SJSA1 (cell line): ENCODE data around the gene IRS1. TPM values are rescaled to one million over a fixed set of nuclear protein-coding genes. Genes with fewer than 3 reads are reported as not detected.
A peak's percentile ranks its signal among the peaks of the same experiment; 100 is the strongest.

Experiments used
- DNase-seq, 2 experiments: peaks; one replicate each; pipeline ENCODE4 v3.0.0-alpha.2; 2015 to 2020; ENCODE audit warnings: low spot score in 2 of 2, low read depth in 1 of 2
- H3K27ac ChIP-seq: fragments of 250-450 bp; sonication (Bioruptor Pico); 2 replicates; pipeline ENCODE4 v1.5.1; 2020; ENCODE audit warnings: mild to moderate bottlenecking, moderate library complexity
- H3K27me3 ChIP-seq: fragments of 250-450 bp; sonication (Bioruptor Pico); replicated peaks from 2 replicates; pipeline ENCODE4 v1.5.1; 2020; ENCODE audit warnings: mild to moderate bottlenecking, moderate library complexity
- H3K36me3 ChIP-seq: fragments of 250-450 bp; sonication (Bioruptor Pico); 2 replicates; pipeline ENCODE4 v1.5.1; 2020; ENCODE audit warnings: mild to moderate bottlenecking
- H3K4me1 ChIP-seq: fragments of 250-450 bp; sonication (Bioruptor Pico); replicated peaks from 2 replicates; pipeline ENCODE4 v1.6.1; 2021; ENCODE audit warnings: mild to moderate bottlenecking
- H3K4me3 ChIP-seq: fragments of 250-450 bp; sonication (Bioruptor Pico); 2 replicates; pipeline ENCODE4 v1.5.1; 2020; ENCODE audit warnings: mild to moderate bottlenecking
- H3K9me3 ChIP-seq: fragments of 250-450 bp; sonication (Bioruptor Pico); replicated peaks from 2 replicates; pipeline ENCODE4 v1.5.1; 2020; ENCODE audit warnings: mild to moderate bottlenecking
- total RNA-seq: library from RNA; depleted of rRNA; stranded (reverse); fragments of >200 nt; shearing (Covaris generic); gene quantifications from 2 replicates; pipeline ENCODE4 v1.2.3, GENCODE V29; 2014

The IRS1 gene
- total RNA-seq, 1 experiment from 2014 or later: 19.2 TPM

- no peaks in the 10 kb centered on the region for H3K27me3 ChIP-seq
- peak overlapping the region; percentile 65 for H3K4me3 ChIP-seq
- H3K36me3 ChIP-seq: peaks cover 53% of the 10 kb centered on the region
- peaks cover 45% of the 10 kb centered on the region for H3K4me1 ChIP-seq
- peak overlapping the region; percentile 88 for H3K27ac ChIP-seq
- DNase-seq: peak in 1 of 2 experiments; percentile 43
- no peaks in the 10 kb centered on the region for H3K9me3 ChIP-seq
These were observed 638 bp upstream of the IRS1 start for GRCh38 chr2:226799976-226800940.

DNA sequence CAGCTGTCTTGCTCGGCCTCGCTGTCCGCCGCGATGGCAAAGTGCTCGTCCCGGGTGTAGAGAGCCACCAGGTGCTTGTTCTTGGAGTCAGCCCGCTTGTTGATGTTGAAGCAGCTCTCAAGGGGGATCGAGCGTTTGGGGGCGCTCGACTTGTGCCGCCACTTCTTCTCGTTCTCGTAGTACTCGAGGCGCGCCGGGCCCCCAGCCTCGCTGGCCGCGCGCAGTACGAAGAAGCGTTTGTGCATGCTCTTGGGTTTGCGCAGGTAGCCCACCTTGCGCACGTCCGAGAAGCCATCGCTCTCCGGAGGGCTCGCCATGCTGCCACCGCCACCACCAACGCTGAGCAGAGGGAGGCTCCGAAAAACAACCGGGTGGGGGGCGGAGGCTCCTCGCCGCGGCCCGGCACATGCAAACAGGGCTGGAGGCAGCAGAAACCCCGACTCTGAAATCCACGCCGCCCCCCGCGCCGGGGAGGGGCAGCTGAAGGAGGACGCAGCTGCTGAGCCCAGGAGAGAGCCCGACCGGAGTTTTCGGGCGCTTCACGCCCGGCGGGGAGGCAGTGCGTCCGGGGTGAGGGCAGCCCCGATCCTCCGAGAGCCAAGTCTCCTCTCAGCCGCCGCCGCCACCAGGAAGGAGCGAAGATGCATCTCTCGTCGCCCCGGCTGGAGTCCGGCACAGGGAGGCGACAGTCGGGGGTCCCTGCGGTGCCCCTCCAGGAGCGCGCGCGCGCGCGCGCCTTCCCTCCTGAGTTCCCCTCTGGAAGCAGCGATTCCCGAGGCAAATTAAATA, 1.0 kb downstream of the IRS1 start:
- Histone ChIP-seq H3K4me3 (peak overlapping the region; percentile 65), H3K27me3 (no peaks in the 10 kb centered on the region), H3K36me3 (peaks cover 67% of the 10 kb centered on the region), H3K4me1 (peaks cover 57% of the 10 kb centered on the region), H3K27ac (peak overlapping the region; percentile 88), H3K9me3 (no peaks in the 10 kb centered on the region)
- peak; percentile 54 to 73 for DNase-seq

DNA sequence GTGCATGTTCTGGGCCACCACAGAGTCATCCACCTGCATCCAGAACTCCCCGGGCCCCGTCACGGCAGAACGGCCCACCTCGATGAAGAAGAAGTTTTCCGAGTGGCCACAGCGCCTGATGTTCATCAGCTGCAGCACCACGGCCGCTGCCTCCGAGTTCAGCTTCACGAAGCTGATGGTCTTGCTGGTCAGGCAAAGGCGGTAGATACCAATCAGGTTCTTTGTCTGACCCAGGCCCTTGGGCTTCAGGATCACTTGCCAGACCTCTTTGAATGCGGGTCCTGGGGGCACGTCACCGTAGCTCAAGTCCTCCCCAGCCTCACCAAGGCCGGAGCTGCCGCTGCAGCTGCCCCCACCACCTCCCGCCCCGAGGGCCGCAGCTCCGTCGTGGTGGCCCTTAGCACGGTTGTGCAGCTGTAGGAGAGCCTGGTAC, 1.6 kb downstream of the IRS1 start:
- Histone ChIP-seq H3K4me3 (peak overlapping the region; percentile 65), H3K27ac (peak overlapping the region; percentile 88), H3K27me3 (no peaks in the 10 kb centered on the region), H3K4me1 (peaks cover 62% of the 10 kb centered on the region), H3K36me3 (peaks cover 68% of the 10 kb centered on the region), H3K9me3 (no peaks in the 10 kb centered on the region)
- DNase-seq: peak in 1 of 2 experiments; percentile 46

DNA sequence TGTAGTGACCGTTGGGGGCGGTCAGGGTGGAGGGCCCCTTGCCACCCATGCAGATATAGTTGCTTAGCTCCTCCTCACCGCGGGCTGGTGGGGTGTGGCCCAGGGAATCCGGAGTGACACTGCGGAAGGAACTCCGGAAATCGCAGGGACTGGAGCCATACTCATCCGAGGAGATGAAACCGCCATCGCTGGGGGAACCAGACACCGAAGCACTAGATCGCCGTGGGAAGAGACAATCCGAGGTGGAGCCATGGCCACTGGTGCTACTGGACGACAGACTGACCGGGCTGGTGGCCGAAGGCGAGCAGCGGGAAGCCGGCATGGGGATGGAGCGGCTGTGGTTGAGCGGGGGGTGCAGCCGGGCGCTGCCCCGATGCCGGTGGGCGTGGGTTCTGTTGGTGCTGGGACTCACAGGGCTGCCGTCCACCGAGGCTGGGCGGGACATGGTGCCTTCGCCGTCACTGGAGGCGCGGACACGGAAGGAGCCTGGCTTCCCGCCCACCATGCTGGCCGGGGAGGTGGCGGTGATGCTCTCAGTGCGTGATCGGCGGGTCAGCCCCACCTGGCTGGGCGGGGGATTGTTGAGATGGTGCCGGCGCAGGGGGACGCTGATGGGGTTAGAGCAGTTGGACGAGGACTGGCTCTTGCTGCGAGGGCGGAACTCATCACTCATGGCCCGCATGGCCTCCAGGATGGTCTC, 2.2 kb downstream of the IRS1 start:
- H3K9me3 ChIP-seq: no peaks in the 10 kb centered on the region
- H3K27ac ChIP-seq: peak overlapping the region; percentile 88
- H3K4me3 ChIP-seq: peak overlapping the region; percentile 65
- DNase-seq: peak; percentile 87 to 89
- H3K36me3 ChIP-seq: peaks cover 72% of the 10 kb centered on the region
- peaks cover 66% of the 10 kb centered on the region for H3K4me1 ChIP-seq
- no peaks in the 10 kb centered on the region for H3K27me3 ChIP-seq

DNA sequence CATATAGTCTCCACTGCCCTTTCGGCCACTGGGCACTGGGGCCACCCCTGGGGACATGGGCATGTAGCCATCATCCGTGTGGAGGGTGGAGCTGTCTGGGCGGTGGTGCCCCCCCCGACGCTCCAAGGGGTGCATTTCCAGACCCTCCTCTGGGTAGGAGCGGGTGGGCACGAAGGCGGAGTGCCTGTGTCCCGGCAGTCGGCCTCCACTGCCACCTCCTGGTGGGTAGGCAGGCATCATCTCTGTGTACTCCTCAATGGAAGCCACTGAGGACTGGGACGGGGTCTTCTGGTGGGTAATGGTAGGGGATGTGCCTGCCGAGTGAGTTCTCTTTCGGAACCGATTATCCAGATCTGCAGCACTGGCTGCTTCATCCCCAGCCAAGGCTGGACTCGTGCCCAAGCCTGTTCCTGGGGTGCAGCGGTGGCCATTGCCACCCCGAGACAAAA, 2.8 kb downstream of the IRS1 start:
- Histone ChIP-seq H3K4me1 (peaks cover 72% of the 10 kb centered on the region), H3K27ac (peak overlapping the region; percentile 88), H3K36me3 (peaks cover 78% of the 10 kb centered on the region), H3K9me3 (no peaks in the 10 kb centered on the region), H3K4me3 (peak overlapping the region; percentile 65), H3K27me3 (no peaks in the 10 kb centered on the region)
- DNase-seq: peak; percentile 75 to 87

- no peak for DNase-seq
- Histone ChIP-seq H3K27me3 (no peaks in the 10 kb centered on the region), H3K9me3 (no peaks in the 10 kb centered on the region), H3K4me3 (peak overlapping the region; percentile 65), H3K4me1 (peaks cover 74% of the 10 kb centered on the region), H3K36me3 (peaks cover 83% of the 10 kb centered on the region), H3K27ac (peak overlapping the region; percentile 88)
These were observed 3.4 kb downstream of the IRS1 start for GRCh38 chr2:226796012-226796839.

- peak; percentile 61 to 65 for DNase-seq
- H3K27ac ChIP-seq: peak overlapping the region; percentile 50
- peak overlapping the region; percentile 33 for H3K4me3 ChIP-seq
- H3K36me3 ChIP-seq: peaks cover 84% of the 10 kb centered on the region
- H3K4me1 ChIP-seq: peaks cover 74% of the 10 kb centered on the region
- H3K27me3 ChIP-seq: no peaks in the 10 kb centered on the region
- no peaks in the 10 kb centered on the region for H3K9me3 ChIP-seq
These were observed 4.2 kb downstream of the IRS1 start for GRCh38 chr2:226795281-226796011.

GRCh38 chr2:226794751-226795171, 4.9 kb downstream of the IRS1 start:
- Histone ChIP-seq H3K27ac (peak overlapping the region; percentile 55), H3K4me1 (peaks cover 70% of the 10 kb centered on the region), H3K9me3 (no peaks in the 10 kb centered on the region), H3K27me3 (no peaks in the 10 kb centered on the region), H3K4me3 (peak overlapping the region; percentile 33), H3K36me3 (peaks cover 84% of the 10 kb centered on the region)
- peak; percentile 46 to 76 for DNase-seq

DNA sequence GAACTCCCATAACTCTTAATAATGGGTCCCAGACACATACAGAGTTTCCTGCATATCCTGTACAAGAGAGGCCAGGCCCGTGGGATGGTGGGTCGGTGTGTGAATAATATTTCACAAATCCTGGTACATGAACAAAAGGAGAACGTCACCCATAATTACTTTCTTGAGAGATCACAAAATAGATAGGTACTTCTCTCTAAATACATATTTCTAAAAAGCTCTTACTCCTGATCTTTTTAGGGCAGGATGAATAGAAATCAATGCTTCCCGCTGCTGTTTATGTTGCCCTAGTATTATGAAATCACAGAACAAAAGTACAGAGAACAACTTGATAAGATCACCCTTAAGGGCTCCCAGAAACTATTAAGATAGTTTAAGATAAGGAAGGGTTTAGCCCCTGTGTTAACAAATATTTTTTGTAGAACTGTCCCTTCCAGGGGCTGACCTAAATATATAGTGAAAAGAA, 5.4 kb downstream of the IRS1 start:
- Histone ChIP-seq H3K36me3 (peaks cover 85% of the 10 kb centered on the region), H3K9me3 (no peaks in the 10 kb centered on the region), H3K27ac (peak overlapping the region; percentile 55), H3K4me1 (peaks cover 70% of the 10 kb centered on the region), H3K4me3 (peak overlapping the region; percentile 33), H3K27me3 (no peaks in the 10 kb centered on the region)
- peak in 1 of 2 experiments; percentile 65 for DNase-seq

- Histone ChIP-seq H3K36me3 (peaks cover 82% of the 10 kb centered on the region), H3K4me1 (peaks cover 70% of the 10 kb centered on the region), H3K27me3 (no peaks in the 10 kb centered on the region), H3K27ac (peak overlapping the region; percentile 55), H3K4me3 (peak overlapping the region; percentile 33), H3K9me3 (no peaks in the 10 kb centered on the region)
- DNase-seq: peak in 1 of 2 experiments; percentile 42
These were observed 6.0 kb downstream of the IRS1 start for GRCh38 chr2:226793646-226794045.

DNA sequence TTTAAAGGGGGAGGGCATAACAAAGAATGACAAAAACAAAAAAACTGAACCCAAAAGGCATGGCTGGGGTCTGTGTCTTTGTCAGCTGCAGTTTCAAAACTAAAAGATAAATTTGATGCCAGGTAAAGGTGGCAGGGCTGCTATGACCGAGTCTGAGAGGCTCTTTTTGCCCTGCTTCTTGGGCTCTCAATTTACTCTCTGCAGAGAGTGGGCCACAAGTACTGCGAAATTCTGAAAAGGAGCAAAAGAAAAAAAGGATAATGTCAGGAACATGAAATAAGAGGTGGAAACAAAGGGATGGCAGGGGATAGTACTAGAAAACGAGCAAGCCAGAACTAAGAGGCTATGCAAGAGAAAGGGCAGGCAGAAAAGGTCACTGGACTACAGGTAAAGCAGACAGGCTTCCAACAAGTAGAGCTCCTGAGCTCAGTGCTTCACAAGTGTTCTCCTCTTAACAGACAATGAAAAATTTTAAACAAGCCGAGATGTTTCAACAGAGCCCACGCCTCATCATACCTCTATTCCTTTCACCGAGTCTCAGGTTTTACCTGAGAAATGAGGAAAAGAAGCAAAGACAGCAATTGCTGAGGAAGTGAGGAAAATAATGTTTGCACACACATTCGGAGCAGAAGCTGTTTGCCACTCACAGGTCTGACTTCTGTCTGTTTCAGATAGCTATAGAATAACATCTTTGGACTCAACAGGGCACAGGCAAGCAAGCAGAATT, 7.3 kb downstream of the IRS1 start:
- Histone ChIP-seq H3K4me1 (peaks cover 61% of the 10 kb centered on the region), H3K27me3 (no peaks in the 10 kb centered on the region), H3K36me3 (peaks cover 69% of the 10 kb centered on the region), H3K9me3 (no peaks in the 10 kb centered on the region), H3K27ac (peak overlapping the region; percentile 87), H3K4me3 (peak overlapping the region; percentile 44)
- peak in 1 of 2 experiments; percentile 52 for DNase-seq
